ENCODE results near the gene BCL6B.
"Not testable (repeated sequence)": the region's sequence is repeated elsewhere in the genome, so short reads cannot be mapped to it uniquely, and the experiment has no call there.

Gene BCL6B, protein sequence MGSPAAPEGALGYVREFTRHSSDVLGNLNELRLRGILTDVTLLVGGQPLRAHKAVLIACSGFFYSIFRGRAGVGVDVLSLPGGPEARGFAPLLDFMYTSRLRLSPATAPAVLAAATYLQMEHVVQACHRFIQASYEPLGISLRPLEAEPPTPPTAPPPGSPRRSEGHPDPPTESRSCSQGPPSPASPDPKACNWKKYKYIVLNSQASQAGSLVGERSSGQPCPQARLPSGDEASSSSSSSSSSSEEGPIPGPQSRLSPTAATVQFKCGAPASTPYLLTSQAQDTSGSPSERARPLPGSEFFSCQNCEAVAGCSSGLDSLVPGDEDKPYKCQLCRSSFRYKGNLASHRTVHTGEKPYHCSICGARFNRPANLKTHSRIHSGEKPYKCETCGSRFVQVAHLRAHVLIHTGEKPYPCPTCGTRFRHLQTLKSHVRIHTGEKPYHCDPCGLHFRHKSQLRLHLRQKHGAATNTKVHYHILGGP

DNA sequence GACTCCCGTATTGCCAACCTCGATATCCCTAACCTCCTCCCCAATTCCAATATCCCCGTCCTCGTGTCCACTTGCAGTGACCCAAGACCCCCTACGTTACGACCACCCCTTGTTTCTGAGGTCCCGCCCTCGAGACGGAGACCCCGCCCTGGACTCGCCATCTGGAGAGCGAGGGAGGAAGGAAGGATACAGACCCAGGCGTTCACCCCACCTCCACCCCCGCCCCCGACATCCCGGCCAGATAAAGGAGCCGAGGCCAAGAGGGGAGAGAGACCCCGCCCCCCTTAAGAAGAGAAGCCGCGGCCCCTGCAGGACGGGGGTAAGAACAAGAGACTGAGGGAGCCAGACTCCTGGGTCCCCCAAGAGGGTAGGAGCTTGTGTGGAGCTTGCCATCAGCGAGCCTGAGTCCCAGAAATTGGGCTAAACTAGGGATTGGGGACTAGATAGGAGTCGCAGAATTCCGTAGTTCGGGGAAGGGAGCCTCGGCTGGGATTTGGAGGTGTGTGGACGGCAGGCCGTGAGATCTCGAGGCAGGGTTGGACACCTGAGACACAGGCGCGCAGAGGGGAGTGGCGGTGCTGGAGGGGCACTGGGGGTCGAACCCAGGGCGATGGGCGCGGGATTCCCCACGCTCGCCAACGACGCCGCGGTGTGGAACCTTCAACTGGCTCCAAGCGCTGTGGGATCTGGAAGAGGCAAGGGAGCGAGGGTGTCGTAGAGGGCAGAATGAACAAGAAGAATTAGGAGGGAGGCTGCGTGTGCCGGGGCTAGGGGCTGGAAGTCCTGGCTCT lies at the start of gene BCL6B:
BCL6B (plus strand) TSS at position 270 of the 791 bp plus-strand sequence. CDS start 622 bp downstream, outside the sequence.
- no peak for DNase-seq

DNA sequence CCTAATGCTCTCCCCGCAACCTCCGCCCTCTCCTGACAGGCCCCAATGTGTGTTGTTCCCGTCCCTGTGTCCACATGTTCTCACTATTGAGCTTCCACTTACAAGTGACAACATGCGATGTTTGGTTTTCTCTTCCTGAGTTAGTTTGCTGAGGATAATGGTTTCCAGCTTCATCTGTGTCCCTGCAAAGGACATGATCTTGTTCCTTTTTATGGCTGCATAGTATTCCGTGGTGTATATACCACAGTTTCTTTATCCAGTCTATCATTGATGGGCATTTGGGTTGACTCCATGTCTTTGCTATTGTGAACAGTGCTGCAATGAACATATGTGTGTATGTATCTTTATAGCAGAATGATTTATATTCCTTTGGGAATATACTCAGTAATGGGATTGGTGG lies 43.4 kb upstream of the BCL6B start:
- DNase-seq, result not testable (repeated sequence)

DNA sequence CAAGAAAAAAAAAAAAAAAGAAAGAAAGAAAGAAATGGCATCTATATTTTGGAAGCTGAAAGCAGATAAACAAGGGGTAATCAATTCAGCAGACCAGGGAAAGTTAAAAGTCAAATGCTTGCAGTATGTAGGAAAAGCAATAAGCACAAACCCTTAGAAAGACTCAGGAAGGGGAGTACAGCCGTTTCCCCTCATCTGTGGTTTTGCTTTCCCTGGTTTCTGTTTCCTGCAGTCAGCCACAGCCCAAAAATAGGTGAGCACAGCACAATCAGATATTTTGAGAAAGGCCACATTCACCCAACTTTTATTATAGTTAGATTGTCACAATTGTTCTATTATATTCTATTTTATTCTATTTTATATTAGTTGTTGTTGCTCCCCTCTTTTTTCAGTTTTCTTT lies 41.4 kb upstream of the BCL6B start:
- no peak for DNase-seq

DNA sequence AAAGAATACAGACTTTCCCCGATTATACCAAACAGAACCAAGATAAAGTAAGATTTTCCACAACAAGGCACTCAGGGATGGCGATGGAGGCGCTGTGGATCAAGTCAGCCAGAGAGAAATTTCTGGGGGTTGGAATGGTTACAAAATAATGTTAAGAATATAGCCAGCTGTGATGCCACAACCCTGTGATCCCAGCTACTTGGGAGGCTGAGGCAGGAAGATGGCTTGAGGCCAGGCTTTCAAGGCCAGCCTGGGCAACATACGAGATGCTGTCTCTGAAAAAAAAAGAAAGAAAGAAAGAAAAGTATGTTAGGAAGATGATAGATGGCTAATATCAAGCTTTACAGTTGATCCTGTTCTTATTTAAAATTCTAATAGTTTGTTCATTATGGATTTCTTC lies 37.6 kb upstream of the BCL6B start:
- DNase-seq, result no peak

DNA sequence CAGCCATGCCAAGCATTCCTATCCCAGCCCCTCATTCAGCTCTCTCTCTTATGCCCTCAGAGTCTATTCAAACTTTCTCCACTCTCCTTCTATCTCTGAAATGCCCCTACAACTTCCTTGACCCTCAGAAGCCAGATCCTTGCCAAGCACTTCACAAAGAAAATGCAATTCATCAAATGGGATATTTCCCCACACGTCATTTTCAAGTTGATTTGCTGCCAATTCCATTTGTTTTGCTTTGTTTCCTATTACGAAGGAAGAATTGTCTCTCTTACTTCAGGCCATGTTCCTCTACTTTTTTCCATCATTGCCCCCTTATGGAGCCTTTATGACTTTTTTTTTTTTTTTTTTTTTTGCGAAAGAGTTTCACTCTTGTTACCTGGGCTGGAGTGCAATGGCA lies 36.2 kb upstream of the BCL6B start:
- no peak for DNase-seq

DNA sequence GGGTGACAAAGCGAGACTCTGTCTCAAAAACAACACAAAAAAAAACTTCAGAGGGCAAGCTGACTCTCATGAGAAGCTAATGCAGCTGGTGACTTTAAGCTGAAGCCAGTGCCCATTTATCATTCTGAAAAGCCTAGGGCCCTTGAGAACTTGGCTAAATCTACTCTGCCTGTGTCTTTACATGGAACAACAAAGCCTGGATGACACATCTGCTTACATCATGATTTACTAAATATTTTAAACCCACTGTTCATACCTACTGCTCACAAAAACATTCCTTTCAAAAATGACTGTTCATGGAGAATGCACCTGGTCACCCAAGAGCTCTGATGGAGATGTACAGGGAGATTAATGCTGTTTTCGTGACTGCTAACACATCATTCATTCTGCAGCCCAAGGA lies 33.1 kb upstream of the BCL6B start:
- no peak for DNase-seq

DNA sequence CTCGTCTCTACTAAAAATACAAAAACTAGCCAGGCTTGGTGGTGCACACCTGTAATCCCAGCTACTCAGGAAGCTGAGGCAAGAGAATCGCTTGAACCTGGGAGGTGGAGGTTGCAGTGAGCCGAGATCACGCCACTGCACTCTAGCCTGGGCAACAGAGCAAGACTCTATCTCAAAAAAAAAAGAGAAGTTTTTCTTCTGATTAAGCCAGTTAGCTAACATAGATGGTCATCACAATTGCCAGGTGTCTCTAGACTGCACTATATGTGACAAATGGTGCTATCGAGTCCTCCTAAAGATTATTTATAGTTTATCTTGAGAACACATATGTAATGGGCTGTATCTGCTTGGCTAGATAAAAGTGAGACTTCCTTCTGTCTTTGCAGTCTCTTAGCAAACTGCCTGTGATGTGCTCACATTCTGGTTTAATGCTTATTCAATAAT lies 29.2 kb upstream of the BCL6B start:
- DNase-seq, result not testable (repeated sequence)

DNA sequence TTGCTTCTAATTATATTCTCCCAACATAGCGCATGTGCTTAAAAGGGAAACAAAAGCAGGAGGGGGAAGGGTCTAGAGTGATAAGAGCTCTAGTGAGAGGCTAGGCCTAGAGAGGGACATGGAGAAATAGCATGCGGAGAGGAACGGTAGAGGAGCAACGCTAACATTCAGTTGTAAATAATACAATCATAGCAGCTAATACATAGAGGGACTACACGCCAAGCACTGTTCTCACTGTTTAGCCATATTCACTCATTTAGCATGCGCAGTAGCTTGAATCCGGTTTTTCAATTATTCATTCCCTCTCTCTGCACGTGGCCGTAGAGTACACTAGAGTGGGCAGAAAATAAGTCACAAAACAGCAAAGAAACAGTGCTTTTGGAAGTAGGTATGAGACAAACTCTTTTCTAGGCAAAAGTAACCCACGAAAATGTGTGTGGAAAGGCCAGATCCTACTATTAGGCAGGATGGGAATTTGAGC lies 28.7 kb upstream of the BCL6B start:
- DNase-seq, result no peak

DNA sequence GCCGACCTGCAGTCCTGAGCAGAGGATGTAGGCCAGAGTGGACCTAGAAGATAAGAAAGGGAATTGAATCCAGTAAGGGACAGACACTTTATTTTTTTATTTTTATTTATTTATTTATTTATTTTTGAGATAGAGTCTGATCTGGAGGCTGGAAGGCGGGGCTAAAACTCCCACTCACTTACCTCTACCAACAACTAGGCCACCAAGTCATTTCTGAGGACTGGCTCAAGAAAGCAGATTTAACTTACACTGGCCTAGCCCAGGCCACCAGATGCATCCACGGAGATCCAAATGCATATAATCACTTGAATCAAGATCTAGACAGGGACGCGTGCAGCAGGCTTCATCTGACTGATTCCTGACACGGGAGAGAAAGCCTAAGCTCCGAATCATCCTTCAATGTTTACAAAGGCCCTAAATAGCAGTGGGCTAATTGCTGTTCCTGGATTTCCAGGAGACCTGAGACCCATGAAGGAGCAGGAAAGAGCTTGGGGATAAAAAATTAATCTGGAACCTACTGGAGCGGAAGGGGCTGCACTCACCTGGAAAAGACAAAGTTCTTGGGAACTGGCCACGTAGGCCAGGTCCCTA lies 28.1 kb upstream of the BCL6B start:
- no peak for DNase-seq

DNA sequence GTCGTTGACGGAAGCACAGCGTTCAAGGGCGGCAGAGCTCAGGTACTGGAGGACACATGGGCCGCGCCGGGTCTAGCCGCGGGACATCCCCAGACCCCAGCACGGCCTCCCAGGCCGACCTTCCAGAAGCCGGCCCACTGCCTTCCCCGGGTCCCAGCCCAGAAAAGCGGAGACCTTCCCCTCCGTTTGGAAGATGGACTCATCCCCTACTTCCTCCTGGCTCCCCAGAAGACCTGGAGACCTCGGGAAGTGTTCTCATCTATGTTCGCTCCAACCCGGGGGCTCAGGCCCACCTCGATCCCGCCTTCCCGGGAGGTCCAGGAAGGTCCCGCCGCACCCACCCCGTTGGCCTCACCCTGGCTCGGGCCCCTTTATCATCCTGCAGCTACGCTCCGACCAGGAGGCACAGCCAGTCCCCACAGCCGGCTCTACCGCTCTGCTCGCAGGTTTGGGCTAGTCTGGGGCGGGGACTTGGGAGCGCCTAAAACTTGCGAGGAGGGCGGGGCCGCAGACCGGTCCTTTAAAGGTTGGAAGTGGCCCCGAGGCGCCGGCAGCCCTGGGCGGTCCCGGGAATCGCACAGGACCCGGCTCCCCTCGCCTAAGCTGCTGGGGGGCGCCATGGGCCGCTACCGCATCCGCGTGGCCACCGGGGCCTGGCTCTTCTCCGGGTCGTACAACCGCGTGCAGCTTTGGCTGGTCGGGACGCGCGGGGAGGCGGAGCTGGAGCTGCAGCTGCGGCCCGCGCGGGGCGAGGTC lies 27.2 kb upstream of the BCL6B start, which contains the start of gene ALOX12:
ALOX12 (plus strand) TSS at position 550 of the 756 bp plus-strand sequence; CDS start at position 619, 69 bp downstream.
- DNase-seq, result no peak

DNA sequence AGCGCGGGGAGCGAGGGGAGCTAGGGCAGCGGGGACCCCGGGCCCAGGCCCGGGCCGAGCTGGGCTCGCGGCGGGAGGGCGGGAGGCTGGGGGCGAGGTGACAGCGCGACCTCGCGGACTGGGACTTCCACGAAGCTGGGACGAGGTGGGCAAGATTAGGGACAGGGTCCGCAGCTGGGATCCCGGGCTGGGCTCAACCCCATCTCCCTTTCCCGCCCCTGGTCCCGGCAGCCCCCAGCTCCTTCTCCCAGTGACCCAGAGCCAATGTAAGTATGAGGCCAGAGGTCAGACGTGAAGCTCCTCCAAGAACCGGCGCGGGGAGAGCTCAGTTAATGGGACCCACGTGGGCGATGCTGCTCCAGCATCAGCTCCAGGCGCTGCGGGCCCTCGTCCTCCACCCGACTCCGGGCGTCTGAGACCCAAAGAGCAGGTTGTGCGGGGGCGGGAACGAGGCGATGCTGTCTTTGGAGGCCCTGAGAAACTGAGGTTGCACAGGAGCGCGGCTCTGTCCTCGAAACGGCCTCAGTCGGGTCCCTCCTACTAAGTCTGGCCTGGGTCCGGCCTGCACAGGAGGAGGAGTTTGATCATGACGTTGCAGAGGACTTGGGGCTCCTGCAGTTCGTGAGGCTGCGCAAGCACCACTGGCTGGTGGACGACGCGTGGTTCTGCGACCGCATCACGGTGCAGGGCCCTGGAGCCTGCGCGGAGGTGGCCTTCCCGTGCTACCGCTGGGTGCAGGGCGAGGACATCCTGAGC lies 26.4 kb upstream of the BCL6B start:
- no peak for DNase-seq

DNA sequence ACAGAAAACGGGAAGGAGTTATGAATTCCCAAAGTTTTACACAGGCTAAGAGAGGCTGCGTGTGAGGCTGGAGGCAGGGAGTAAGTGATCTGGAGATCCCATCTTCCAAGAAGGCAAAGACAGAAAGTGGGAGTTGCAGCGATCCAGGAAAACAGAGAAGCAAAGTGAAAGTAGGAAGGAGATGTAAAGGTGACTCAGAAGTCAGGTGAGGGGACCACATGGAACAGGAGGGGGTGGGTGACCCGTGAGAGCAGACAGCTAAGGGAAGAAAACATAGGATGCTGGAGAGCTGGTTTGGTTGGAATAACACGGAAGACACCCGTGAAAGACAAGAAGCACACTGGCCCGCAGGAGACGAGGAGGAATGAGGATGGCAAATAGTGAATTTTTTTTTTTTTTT lies 25.7 kb upstream of the BCL6B start:
- DNase-seq, result no peak

DNA sequence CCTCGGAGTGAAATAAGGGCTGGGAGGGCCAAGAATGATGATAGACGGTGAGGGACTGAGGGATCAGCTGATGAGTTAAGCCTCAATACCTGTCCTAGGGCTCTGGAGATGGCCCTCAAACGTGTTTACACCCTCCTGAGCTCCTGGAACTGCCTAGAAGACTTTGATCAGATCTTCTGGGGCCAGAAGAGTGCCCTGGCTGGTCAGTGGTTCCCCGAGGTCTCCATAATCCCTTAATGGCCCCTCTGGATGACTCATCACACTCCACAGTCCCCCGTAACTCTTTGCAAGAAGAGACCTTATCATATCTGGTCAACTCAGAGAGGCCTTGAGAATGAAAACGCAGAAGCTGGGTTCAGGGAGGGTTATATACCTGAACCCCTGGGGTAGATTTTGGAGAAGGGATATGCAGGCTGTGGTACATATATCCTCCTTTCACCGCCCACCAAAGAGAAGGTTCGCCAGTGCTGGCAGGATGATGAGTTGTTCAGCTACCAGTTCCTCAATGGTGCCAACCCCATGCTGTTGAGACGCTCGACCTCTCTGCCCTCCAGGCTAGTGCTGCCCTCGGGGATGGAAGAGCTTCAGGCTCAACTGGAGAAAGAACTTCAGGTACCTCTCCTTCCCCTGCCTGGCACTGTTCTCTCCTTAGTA lies 23.9 kb upstream of the BCL6B start:
- DNase-seq, result no peak

DNA sequence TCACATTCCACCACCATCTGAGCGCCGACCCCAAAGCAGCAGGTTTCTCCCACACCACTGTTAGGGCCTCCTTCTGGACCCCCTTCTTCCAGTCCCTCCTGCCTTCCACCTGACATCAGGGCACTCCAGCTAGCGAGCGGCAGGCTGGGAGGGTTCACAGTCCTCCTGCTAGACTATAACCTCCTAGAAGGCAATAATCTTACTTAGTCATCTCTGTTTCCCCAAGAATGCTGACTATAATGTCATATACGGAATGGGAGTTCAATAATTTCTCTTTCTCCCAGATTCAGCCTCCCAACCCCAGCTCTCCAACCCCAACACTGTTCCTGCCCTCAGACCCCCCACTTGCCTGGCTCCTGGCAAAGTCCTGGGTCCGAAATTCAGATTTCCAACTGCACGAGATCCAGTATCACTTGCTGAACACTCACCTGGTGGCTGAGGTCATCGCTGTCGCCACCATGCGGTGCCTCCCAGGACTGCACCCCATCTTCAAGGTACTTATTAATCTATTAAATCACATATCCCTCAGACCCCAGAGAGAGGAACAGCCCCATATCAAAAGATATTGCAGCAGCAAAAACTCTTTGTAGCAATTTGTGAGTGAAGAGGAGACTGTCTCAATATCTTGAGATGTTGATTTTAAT lies 21.4 kb upstream of the BCL6B start:
- no peak for DNase-seq

DNA sequence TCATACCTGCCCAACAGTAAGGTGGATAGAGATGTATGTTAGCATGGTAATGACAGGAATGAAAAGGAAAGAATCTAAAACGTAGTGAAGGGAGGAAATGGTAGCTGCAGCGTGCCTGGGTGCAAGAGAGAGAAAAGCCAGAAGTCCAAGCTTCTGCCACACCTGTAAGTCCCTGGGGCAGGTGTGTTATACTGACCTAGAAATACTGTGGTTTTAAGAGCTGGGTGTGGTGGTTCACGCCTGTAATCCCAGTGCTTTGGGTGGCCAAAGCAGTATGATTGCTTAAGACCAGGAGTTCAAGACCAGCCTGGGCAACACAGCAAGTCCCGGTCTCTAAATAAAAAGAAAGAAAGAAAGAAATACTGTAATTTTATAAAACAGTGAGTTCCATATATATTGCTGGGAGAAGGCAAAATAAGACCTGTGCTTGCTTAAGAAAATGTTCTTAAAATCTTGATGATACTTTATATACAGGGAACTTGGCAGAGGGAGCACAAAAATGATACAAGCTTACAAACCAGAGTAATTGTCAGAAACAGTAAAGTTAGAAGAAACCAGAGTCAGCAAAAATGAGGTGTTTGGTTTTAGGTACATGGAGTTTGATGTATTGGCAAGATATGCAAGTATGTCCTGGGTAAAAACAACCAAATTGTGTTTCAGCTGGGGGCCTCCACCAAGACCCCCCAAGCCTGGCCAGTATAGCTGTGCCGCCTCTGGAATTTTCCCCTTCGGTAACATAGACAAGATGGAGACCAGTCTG lies 20.4 kb upstream of the BCL6B start:
- DNase-seq, result no peak

DNA sequence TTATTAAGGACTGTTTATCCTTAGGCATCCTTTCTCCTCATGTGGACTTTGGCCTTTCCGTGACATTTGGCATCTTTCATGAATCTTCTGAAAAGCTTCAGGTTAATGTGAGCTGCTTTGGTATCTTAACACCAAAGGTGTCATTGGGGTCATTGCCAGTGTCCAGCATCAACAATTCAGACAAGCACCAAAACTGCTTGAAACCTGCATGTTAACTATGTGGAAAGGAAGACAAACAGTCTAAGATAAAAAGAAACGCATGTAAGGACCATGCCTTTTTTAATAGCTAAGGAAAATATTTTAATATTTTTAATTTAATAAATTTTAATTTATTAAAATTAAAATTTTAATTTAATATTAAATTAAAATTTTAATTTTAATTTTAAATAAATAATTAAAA lies 19.1 kb upstream of the BCL6B start:
- no peak for DNase-seq

DNA sequence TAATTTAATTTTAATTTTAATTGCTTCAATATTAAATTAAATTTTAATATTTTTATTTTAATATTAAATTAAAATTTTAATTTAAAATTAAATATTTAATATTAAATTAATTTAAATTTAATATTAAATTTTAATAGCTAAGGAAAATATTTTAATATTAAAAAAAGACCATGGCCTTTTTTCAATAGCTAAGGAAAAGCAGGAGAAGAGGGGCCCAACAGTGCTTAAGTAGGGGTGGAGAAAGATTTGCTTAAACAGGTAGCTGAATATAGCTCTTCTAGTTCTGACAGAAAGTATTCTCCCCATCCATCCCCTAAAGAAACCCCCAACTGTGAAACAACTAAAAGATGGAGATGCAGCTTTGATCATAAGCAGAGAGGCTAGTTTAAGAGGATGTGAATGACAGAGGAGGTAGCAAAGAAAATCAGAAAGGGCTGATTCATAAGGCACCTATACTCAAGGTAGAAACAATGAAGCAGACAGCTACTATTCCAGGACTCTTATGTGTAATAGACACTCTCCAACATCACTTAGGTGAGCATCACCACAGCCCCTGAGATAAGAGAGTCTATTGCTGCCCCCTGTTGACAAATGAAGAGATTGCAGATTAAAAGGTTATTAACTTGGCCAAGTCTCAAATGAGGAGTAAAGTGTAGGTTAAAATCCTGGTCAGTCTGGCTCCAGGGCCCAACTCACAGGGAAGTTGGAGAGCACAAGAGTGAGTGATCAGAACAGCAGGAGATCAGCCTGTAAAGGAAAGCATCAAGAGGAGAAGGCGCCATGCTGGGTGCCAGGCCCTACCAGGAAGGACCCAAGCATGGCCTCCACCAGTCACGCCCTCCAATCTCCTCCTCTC lies 18.2 kb upstream of the BCL6B start:
- peak; percentile 83 for DNase-seq

DNA sequence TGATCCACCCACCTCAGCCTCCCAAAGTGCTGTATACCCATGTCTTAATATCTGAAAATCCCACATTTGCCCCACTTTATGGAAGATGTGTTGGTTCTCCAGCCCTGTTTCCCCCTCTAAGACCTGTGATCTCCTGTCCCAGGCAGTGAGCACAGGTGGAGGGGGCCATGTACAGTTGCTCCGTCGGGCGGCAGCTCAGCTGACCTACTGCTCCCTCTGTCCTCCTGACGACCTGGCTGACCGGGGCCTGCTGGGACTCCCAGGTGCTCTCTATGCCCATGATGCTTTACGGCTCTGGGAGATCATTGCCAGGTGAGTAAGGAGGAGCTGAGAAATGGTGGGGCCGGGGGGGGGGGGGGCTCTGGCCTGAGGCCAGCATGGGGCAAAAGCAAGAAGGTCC lies 17.1 kb upstream of the BCL6B start:
- DNase-seq, result no peak

DNA sequence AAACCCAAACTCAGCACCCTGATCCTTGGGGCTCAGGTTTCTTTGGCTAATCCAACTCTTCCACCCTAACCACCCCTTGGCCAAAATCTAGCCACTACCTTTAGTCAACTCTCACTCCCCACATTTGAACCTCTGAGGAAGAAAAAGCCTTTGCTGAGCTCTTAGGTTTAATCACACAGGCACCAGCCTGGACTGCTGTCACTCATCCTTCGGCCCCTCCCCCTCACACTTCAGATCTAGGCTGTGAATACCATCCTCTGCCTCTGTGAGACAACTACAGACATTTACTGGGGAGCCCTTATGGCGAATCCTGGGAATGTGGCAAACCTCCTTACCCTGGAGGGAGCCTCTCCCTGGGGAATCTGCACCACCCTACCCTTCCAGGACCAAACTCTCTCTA lies 15.7 kb upstream of the BCL6B start:
- DNase-seq, result no peak
